ENCODE measurements around the gene PPFIA4. TPM values are rescaled to one million over a fixed set of nuclear protein-coding genes. Genes with fewer than 3 reads are reported as not detected.

PPFIA4 gene
- total and polyA plus RNA-seq, 7 donors = 8.3 to 99.8 (median 29.1) TPM

DNA sequence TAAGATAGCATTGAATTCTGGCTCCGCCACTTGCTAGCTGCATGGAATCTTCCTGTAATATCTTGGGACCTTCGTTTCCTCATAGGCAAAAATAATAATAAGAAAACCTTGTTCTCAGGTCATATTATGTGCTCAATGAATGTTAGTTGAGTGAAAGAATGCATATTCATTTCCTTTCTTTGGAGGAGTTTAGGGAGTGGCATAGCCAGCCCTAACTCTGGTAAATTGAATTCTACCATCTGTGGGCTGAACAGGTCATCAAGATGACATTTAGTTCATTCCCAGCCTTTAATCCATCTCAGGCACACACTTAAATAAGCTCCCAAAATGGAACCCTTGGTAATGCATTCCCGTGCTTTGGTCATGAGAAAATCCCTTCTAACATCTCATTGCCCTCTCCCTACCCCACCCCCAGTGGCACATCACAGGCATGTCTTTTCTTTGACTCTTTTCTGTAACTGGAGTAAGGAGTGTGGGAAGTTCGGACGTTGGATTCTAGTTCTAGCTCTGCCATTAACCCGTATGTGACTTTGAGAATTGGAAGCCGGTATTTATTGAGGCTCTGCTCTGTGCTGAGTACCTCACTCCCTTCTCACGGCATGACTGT is 72.7 kb downstream of the PPFIA4 start:
- Histone ChIP-seq H3K4me1 (peaks cover 20% of the 10 kb centered on the region), H3K27me3 (ENCODE audit: insufficient read depth in 3 of 3, low read length in 2 of 3) (no peaks in the 10 kb centered on the region), H3K27ac (peak overlapping the region; percentile 70), H3K36me3 (ENCODE audit: insufficient read depth in 1 of 2, low read depth in 1 of 2) (no peaks in the 10 kb centered on the region), H3K4me3 (peak overlapping the region; percentile 4), H3K9me3 (peaks cover 8% of the 10 kb centered on the region)
- intact Hi-C loops (cut with DNase I) = no loop called here
- DNase-seq = no peak
- ATAC-seq = peak; percentile 61 to 88 (median 76)
- WGBS, 3 donors = 62 to 81% (median 62%) methylated on average over 8 of the region's 8 CpGs
- TF ChIP-seq, protein P1, sequence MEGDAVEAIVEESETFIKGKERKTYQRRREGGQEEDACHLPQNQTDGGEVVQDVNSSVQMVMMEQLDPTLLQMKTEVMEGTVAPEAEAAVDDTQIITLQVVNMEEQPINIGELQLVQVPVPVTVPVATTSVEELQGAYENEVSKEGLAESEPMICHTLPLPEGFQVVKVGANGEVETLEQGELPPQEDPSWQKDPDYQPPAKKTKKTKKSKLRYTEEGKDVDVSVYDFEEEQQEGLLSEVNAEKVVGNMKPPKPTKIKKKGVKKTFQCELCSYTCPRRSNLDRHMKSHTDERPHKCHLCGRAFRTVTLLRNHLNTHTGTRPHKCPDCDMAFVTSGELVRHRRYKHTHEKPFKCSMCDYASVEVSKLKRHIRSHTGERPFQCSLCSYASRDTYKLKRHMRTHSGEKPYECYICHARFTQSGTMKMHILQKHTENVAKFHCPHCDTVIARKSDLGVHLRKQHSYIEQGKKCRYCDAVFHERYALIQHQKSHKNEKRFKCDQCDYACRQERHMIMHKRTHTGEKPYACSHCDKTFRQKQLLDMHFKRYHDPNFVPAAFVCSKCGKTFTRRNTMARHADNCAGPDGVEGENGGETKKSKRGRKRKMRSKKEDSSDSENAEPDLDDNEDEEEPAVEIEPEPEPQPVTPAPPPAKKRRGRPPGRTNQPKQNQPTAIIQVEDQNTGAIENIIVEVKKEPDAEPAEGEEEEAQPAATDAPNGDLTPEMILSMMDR (IDR thresholded peaks at IDR 0.05) = no peak

- H3K27me3 ChIP-seq (ENCODE audit: insufficient read depth in 3 of 3, low read length in 2 of 3) = no peaks in the 10 kb centered on the region
- DNase-seq (no peak), ATAC-seq (peak; percentile 27 to 76 (median 58))
- H3K9me3 ChIP-seq = peaks cover 7% of the 10 kb centered on the region
- peaks cover 20% of the 10 kb centered on the region for H3K4me1 ChIP-seq
- peak overlapping the region; percentile 70 for H3K27ac ChIP-seq
- intact Hi-C loops (cut with DNase I) = no loop called here
- H3K4me3 ChIP-seq = no peak overlapping the region
- 51 to 75% (median 52%) methylated on average over 7 of the region's 7 CpGs for WGBS, 3 donors
- TF ChIP-seq, protein P1 (IDR thresholded peaks at IDR 0.05) = no peak
- H3K36me3 ChIP-seq (ENCODE audit: insufficient read depth in 1 of 2, low read depth in 1 of 2) = no peaks in the 10 kb centered on the region
Measured at GRCh38 chr1:203099805-203100515, 73.7 kb downstream of the PPFIA4 start.

DNA sequence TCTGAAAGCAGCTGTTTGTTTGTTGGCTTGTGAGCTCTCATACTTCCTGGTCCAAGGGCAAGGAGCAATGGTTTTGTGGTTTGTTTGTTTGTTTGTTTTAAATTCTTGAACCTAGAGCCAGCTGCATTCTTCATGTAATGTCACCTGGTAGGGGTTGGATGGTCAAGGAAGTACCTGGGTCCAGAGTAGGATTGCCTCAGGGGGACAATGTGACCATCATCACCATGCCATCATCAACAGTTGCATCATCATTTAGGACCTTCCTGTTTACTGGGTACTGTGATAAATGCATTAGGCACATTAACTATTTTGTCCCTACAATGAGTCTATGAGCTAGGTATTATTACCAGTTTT is 74.2 kb downstream of the PPFIA4 start:
- peak in 3 of 4 donors; percentile 30 to 50 (median 38) for ATAC-seq
- Histone ChIP-seq H3K4me3 (no peak overlapping the region), H3K4me1 (peaks cover 20% of the 10 kb centered on the region), H3K27me3 (ENCODE audit: insufficient read depth in 3 of 3, low read length in 2 of 3) (no peaks in the 10 kb centered on the region), H3K27ac (peak overlapping the region; percentile 70), H3K9me3 (peaks cover 1% of the 10 kb centered on the region), H3K36me3 (ENCODE audit: insufficient read depth in 1 of 2, low read depth in 1 of 2) (no peaks in the 10 kb centered on the region)
- intact Hi-C loops (cut with DNase I) = no loop called here
- TF ChIP-seq, protein P1 (IDR thresholded peaks at IDR 0.05) = no peak
- no peak for DNase-seq

GRCh38 chr1:203101813-203102634 is 75.7 kb downstream of the PPFIA4 start:
- no peaks in the 10 kb centered on the region for H3K27me3 ChIP-seq (ENCODE audit: insufficient read depth in 3 of 3, low read length in 2 of 3)
- no peaks in the 10 kb centered on the region for H3K9me3 ChIP-seq
- peaks cover 20% of the 10 kb centered on the region for H3K4me1 ChIP-seq
- intact Hi-C loops (cut with DNase I) = no loop called here
- no peak for ATAC-seq
- no peak for DNase-seq
- WGBS, 3 donors = 71 to 79% (median 76%) methylated on average over 6 of the region's 6 CpGs
- H3K36me3 ChIP-seq (ENCODE audit: insufficient read depth in 1 of 2, low read depth in 1 of 2) = no peaks in the 10 kb centered on the region
- no peak overlapping the region for H3K4me3 ChIP-seq
- H3K27ac ChIP-seq = no peak overlapping the region
- TF ChIP-seq, protein P1 (IDR thresholded peaks at IDR 0.05) = no peak
